Parathyroid adenoma (tissue), 2 donors: ENCODE data around the gene MCIDAS.

ENCODE experiments used
- H2AFZ ChIP-seq: fragments of 300-600 bp; sonication (generic); one replicate; pipeline ENCODE4 v1.7.0; 2017; ENCODE audit warnings: antibody characterized with exemption, mild to moderate bottlenecking
- H3K27ac ChIP-seq: fragments of 300-600 bp; sonication (generic); one replicate; pipeline ENCODE4 v1.7.0; 2017
- H3K27me3 ChIP-seq: fragments of 300-600 bp; sonication (generic); one replicate; pipeline ENCODE4 v1.7.0; 2017; ENCODE audit warnings: low read length; ENCODE audit not compliant: control insufficient read depth, insufficient read depth
- H3K36me3 ChIP-seq: fragments of 300-600 bp; sonication (generic); one replicate; pipeline ENCODE4 v1.7.0; 2017; ENCODE audit warnings: low read length; ENCODE audit not compliant: control insufficient read depth, insufficient read depth
- H3K4me1 ChIP-seq: fragments of 300-600 bp; sonication (generic); one replicate; pipeline ENCODE4 v1.7.0; 2017; ENCODE audit warnings: control low read depth
- H3K4me2 ChIP-seq: fragments of 300-600 bp; sonication (generic); one replicate; pipeline ENCODE4 v1.7.0; 2017; ENCODE audit warnings: low read length
- H3K4me3 ChIP-seq: fragments of 300-600 bp; sonication (generic); one replicate; pipeline ENCODE4 v1.7.0; 2017; ENCODE audit warnings: low read depth, low read length
- H3K79me2 ChIP-seq: fragments of 300-600 bp; sonication (generic); one replicate; pipeline ENCODE4 v1.7.0; 2017; ENCODE audit warnings: control low read depth
- H3K9ac ChIP-seq: fragments of 300-600 bp; sonication (generic); one replicate; pipeline ENCODE4 v1.7.0; 2017; ENCODE audit warnings: mild to moderate bottlenecking
- H3K9me3 ChIP-seq: fragments of 300-600 bp; sonication (generic); one replicate; pipeline ENCODE4 v1.7.0; 2017; ENCODE audit warnings: low read length; ENCODE audit not compliant: control insufficient read depth
- TF ChIP-seq, protein P1 (sequence below): fragments of 300-600 bp; sonication (generic); IDR thresholded peaks from one replicate; pipeline ENCODE4 v1.7.0; 2017; ENCODE audit warnings: antibody characterized with exemption, mild to moderate bottlenecking
- donor health status: primary hyperparathyroidism.

The MCIDAS gene

DNA sequence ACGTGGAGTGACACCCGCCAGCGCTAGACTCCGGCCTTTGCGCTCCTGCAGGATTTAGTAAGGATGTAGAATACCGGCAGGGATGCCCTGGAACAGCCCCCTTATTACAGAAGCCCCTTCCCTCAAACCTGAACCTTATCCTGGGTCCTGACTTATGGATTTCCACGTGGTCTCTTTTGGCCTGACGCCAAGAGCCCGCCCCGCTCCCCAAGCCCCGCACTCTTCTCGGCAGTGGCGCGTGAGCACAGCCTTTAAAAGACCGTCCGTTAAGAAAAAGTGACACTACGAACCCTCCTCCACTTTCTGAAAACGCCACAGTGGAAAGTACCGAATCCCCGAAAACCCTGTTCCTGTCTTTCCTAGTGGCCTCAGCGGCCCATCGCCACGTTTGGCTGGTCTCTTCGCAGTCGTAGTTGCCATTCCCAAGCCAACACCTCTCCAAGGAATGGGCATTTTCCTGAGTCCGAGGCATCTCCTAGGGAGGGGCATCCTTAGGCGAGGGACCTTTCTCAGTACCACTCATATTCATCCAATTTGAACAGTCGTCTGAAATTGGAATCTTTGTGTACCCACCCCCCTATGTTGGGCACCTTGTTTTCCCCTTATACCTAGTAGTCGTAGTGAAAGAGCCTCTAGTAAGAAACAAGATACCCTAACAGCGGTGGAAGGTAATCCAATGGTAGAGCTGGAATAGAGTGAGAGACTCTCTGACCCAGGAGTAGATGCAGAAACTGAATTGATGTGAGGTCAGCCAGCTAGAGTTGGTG, 732 bp upstream of the MCIDAS start:
- TF ChIP-seq, protein P1, sequence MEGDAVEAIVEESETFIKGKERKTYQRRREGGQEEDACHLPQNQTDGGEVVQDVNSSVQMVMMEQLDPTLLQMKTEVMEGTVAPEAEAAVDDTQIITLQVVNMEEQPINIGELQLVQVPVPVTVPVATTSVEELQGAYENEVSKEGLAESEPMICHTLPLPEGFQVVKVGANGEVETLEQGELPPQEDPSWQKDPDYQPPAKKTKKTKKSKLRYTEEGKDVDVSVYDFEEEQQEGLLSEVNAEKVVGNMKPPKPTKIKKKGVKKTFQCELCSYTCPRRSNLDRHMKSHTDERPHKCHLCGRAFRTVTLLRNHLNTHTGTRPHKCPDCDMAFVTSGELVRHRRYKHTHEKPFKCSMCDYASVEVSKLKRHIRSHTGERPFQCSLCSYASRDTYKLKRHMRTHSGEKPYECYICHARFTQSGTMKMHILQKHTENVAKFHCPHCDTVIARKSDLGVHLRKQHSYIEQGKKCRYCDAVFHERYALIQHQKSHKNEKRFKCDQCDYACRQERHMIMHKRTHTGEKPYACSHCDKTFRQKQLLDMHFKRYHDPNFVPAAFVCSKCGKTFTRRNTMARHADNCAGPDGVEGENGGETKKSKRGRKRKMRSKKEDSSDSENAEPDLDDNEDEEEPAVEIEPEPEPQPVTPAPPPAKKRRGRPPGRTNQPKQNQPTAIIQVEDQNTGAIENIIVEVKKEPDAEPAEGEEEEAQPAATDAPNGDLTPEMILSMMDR = no peak
- no peaks in the 10 kb centered on the region for H3K79me2 ChIP-seq
- peak overlapping the region; percentile 61 for H3K27ac ChIP-seq
- peaks cover 2% of the 10 kb centered on the region for H3K4me1 ChIP-seq
- no peaks in the 10 kb centered on the region for H3K36me3 ChIP-seq
- H3K4me3 ChIP-seq = peak overlapping the region; percentile 60
- no peaks in the 10 kb centered on the region for H3K9me3 ChIP-seq
- no peaks in the 10 kb centered on the region for H3K27me3 ChIP-seq
- peak overlapping the region; percentile 68 for H3K4me2 ChIP-seq
- H3K9ac ChIP-seq = no peak overlapping the region
- peak overlapping the region; percentile 86 for H2AFZ ChIP-seq

DNA sequence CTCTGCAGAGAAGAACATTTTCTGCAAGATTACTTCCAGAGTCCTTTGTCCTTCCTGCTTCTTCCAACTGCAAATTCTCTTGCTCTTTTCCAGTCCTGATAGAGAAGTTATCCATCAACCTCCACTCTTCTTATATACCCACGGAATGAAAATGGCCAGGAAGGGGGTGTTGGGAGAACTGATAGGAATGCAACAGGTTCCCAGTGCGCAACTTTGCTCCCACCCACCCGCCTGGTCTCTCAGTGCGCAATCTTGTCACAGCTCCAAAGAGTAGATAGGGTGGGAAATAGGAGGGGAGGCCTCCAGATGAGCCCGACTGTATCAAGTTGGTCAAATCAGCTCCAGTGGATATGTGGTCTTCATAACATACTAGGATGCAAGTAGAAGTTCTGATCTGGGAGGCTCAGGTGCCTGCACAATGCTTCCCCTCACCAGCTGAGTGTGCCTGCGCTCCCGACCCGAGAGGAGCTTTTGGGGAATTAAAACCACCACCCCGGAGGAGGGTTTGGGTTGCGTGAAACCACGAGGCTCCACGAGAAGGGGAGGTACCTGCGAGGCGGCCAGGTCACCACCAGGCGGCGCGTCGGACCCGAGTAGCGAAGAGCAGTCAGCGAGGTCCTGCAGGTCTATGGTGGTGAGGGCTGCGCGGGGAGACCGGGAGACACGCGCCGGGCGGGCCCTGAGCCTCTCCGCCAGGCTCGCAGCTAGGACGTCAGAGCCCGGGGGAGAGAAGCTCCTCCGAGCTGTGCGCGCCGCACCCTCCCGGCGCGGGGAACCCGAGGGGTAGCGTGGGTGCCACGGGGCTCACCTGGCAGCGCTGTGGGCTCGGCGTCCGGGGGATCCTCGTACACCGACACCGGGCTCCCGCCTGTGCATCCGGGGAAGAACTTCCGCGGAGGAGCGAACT, 835 bp downstream of the MCIDAS start:
- no peaks in the 10 kb centered on the region for H3K27me3 ChIP-seq

DNA sequence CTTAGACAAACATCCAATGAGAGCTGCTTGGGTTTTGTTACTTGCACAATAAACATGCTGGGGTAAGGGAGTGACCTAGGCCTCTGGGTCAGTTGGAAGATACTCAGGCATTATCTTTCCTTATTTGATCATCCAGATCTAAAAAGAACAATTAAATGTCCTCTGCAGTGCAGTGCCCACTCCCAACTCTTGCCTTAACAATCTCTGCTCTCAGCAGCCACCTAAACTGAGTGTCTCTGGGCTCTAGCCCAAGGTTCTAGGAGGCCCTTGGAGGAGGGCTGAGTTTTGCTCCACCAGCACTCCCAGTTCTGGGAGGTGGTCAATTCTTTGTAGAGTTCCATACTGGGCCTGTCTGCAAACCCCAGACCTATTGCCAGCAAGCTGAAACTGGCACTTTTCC, 1.8 kb downstream of the MCIDAS start:
- Histone ChIP-seq H3K4me3 (no peak overlapping the region), H3K9ac (no peak overlapping the region), H3K79me2 (no peaks in the 10 kb centered on the region), H2AFZ (no peak overlapping the region), H3K27me3 (no peaks in the 10 kb centered on the region), H3K27ac (no peak overlapping the region), H3K4me2 (no peak overlapping the region), H3K4me1 (peaks cover 3% of the 10 kb centered on the region), H3K9me3 (no peaks in the 10 kb centered on the region), H3K36me3 (no peaks in the 10 kb centered on the region)
- TF ChIP-seq, protein P1 = no peak

More for the DNA sequence above, 835 bp downstream of the MCIDAS start:
- no peaks in the 10 kb centered on the region for H3K79me2 ChIP-seq
- H3K9me3 ChIP-seq = no peaks in the 10 kb centered on the region
- H2AFZ ChIP-seq = peak overlapping the region; percentile 86
- H3K36me3 ChIP-seq = no peaks in the 10 kb centered on the region
- H3K4me3 ChIP-seq = peak overlapping the region; percentile 60
- peak overlapping the region; percentile 61 for H3K27ac ChIP-seq
- H3K4me1 ChIP-seq = no peaks in the 10 kb centered on the region
- no peak overlapping the region for H3K9ac ChIP-seq
- TF ChIP-seq, protein P1 = peak; percentile 83
- H3K4me2 ChIP-seq = peak overlapping the region; percentile 68

DNA sequence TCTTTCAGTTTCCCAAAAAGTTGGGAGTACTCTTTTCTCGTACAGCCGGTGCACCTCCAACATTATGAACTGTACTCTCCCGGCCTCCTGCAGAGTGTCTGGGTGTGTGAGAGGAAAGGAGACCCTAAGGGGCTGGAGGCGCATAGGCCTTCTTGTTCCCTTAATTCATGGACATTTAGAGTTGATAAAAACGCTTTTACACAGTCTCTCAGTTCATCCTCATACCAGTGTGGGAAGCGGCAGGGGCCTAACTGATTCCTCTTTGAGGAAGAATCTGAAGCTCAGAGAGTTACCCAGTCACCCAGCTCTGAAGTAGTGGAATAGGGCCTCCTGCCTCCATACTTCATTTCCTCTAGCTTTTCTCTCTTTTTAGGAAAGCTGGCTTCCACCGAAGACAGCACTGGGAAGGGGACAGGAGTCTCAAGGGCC, 3.3 kb downstream of the MCIDAS start:
- no peaks in the 10 kb centered on the region for H3K27me3 ChIP-seq
- no peaks in the 10 kb centered on the region for H3K9me3 ChIP-seq
- no peak overlapping the region for H3K9ac ChIP-seq
- no peaks in the 10 kb centered on the region for H3K36me3 ChIP-seq
- H3K4me2 ChIP-seq = no peak overlapping the region
- H3K4me1 ChIP-seq = peaks cover 14% of the 10 kb centered on the region
- H3K4me3 ChIP-seq = no peak overlapping the region
- H3K27ac ChIP-seq = no peak overlapping the region
- H3K79me2 ChIP-seq = no peaks in the 10 kb centered on the region
- TF ChIP-seq, protein P1 = no peak
- H2AFZ ChIP-seq = no peak overlapping the region
